Mesenteric fat pad (tissue), 1 donor: ENCODE results near the gene ATIC. TPM values are rescaled to one million over a fixed set of nuclear protein-coding genes. Genes with fewer than 3 reads are reported as not detected.

Source experiments
- DNase-seq: peaks from one replicate; pipeline ENCODE4 v3.0.0-alpha.2; 2020; ENCODE audit warnings: low spot score
- total RNA-seq: library from RNA; stranded (reverse); fragmentation: NEBNext Ultra II Directional; extraction: Animal tissue kit (Norgen Biotek cat#: 25700); gene quantifications from one replicate; pipeline ENCODE4 v1.2.1, GENCODE V29; 2021
- donor health status: DM: yes; HTN: yes; CAD: no.

The ATIC gene
- total RNA-seq, 1 donor from 2014 or later = 88.4 TPM

- no peak for DNase-seq
Measured at GRCh38 chr2:215396595-215397313, 84.9 kb downstream of the ATIC start.

GRCh38 chr2:215397632-215398341 is 85.9 kb downstream of the ATIC start:
- no peak for DNase-seq

GRCh38 chr2:215399067-215399716 is 87.3 kb downstream of the ATIC start:
- no peak for DNase-seq

Other genes with a start within 250 kb of the ATIC start
- not detected for gene ABCA12, start 173.4 kb upstream of the ATIC start, total RNA-seq
- 217 TPM for gene FN1, start 124.0 kb downstream of the ATIC start, total RNA-seq